ENCODE measurements around the gene PHOSPHO2.
"Not testable (repeated sequence)": the region's sequence is repeated elsewhere in the genome, so short reads cannot be mapped to it uniquely, and the experiment has no call there.

GRCh38 chr2:169699173-169699572 is 4.9 kb downstream of the PHOSPHO2 start:
- TF ChIP-seq EZH2phosphoT487 (IDR thresholded peaks at IDR 0.05; ENCODE audit: borderline replicate concordance, low read length); CTCF (conservative IDR thresholded peaks at IDR 0.05; ENCODE audit: low read depth, low read length): not testable (repeated sequence)

Data from PC-3 (cell line).